Esophagus muscularis mucosa (tissue), 4 donors: Measurements from ENCODE around the gene COMMD7. TPM values are rescaled to one million over a fixed set of nuclear protein-coding genes. Genes with fewer than 3 reads are reported as not detected.

Experiments used
- DNase-seq: peaks from one replicate; pipeline ENCODE4 v3.0.0-alpha.2; 2017; ENCODE audit errors: extremely low spot score
- H3K27ac ChIP-seq, 4 donors: fragments of 200-600 bp; sonication (generic); replicated peaks in 1 of 4; 1 replicate in 3 of 4; 2 replicates in 1 of 4; pipeline ENCODE4 v1.5.1; 2016 to 2019; ENCODE audit warnings: mild to moderate bottlenecking in 1 of 4
- H3K27me3 ChIP-seq, 4 donors: fragments of 200-600 bp; sonication (generic); one replicate each; pipeline versions ENCODE4 v1.5.1 to v1.6.0; 2016 to 2019
- H3K36me3 ChIP-seq, 4 donors: fragments of 200-600 bp; sonication (generic); one replicate each; pipeline ENCODE4 v1.5.1; 2016 to 2019
- H3K4me1 ChIP-seq, 4 donors: fragments of 200-600 bp; sonication (generic); one replicate each; pipeline ENCODE4 v1.5.1; 2016 to 2019
- H3K4me3 ChIP-seq, 4 donors: fragments of 200-600 bp; sonication (generic); 1 replicate in 2 of 4; 2 replicates in 2 of 4; pipeline ENCODE4 v1.5.1; 2016 to 2019; ENCODE audit warnings: mild to moderate bottlenecking in 4 of 4, moderate library complexity in 1 of 4
- H3K9me3 ChIP-seq, 4 donors: fragments of 200-600 bp; sonication (generic); 1 replicate in 3 of 4; 2 replicates in 1 of 4; pipeline ENCODE4 v1.5.1; 2016 to 2019
- EP300 ChIP-seq: sonication (generic); formaldehyde crosslinking; IDR thresholded peaks from one replicate; pipeline ENCODE4 v1.6.1; 2017; ENCODE audit warnings: antibody characterized with exemption
- POLR2A ChIP-seq: fragments of 450-650 bp; IDR thresholded peaks from one replicate; pipeline ENCODE4 v1.6.1; 2017; ENCODE audit warnings: antibody characterized with exemption, moderate library complexity, mild to moderate bottlenecking, low read depth
- POLR2AphosphoS5 ChIP-seq, 2 donors: sonication (generic); formaldehyde crosslinking; IDR thresholded peaks; one replicate each; pipeline ENCODE4 v1.6.1; 2017; ENCODE audit warnings: antibody characterized with exemption in 2 of 2
- WGBS: methylation state at CpG from one replicate; pipeline ENCODE4 v1.1.5; 2018; 5-methylcytosine and 5-hydroxymethylcytosine counted together
- intact Hi-C: fragments of 100-400 bp; cut with DNase I; formaldehyde crosslinking; loops from one replicate; pipeline ENCODE4 v1.15.1; 2023
- total RNA-seq, 4 donors: library from RNA; depleted of rRNA; stranded (reverse); fragments of >200 nt; gene quantifications; one replicate each; pipeline versions ENCODE4 v1.1.0 to v1.2.1, GENCODE V29; 2016
- TF ChIP-seq, protein P1 (sequence below), 3 experiments: fragments of 200-600 bp in 2 of 3; fragments of 450-650 bp in 1 of 3; sonication (generic) in 2 of 3; IDR thresholded peaks; one replicate each; pipeline ENCODE4 v1.5.1; 2017 to 2019; ENCODE audit warnings: antibody characterized with exemption in 3 of 3, mild to moderate bottlenecking in 2 of 3, moderate library complexity in 1 of 3

COMMD7 gene
- total RNA-seq, 4 donors from 2014 or later = 24.5 to 35.2 (median 30.9) TPM

DNA sequence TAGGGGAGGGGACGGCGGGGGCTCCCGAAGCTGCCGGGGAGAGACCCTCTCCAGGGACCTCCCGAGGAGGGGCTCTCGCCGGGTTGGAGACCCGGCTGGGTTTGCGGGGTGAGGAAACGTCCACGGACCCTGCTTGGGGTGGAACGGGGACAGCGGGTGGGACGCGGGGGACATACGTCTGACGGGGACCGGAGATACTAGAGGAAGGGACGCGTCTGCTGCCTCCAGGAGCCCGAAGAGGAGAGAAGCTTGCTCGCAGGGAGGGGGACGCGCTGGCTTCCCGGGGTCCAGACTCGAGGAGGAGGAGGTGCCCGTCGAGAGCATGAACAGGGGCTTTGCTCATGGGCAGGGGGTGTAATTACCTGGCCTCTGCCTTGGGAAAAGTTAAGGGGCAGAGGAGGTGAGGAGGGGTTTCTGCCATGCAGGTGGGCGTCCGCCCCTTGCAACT, 19.5 kb upstream of the COMMD7 start:
- intact Hi-C loops = no loop called here
- WGBS = 0% methylated on average over 18 of the region's 30 CpGs
- DNase-seq = no peak
- Histone ChIP-seq H3K36me3 (no peaks in the 10 kb centered on the region), H3K27me3 (no peaks in the 10 kb centered on the region), H3K27ac (peak overlapping the region in 2 of 4 donors; percentile 37 to 45), H3K4me3 (peak overlapping the region; percentile 66 to 86 (median 78)), H3K4me1 (peaks cover 14 to 24% (median 22%) of the 10 kb centered on the region in 4 donors), H3K9me3 (no peaks in the 10 kb centered on the region)
- TF ChIP-seq, protein P1, sequence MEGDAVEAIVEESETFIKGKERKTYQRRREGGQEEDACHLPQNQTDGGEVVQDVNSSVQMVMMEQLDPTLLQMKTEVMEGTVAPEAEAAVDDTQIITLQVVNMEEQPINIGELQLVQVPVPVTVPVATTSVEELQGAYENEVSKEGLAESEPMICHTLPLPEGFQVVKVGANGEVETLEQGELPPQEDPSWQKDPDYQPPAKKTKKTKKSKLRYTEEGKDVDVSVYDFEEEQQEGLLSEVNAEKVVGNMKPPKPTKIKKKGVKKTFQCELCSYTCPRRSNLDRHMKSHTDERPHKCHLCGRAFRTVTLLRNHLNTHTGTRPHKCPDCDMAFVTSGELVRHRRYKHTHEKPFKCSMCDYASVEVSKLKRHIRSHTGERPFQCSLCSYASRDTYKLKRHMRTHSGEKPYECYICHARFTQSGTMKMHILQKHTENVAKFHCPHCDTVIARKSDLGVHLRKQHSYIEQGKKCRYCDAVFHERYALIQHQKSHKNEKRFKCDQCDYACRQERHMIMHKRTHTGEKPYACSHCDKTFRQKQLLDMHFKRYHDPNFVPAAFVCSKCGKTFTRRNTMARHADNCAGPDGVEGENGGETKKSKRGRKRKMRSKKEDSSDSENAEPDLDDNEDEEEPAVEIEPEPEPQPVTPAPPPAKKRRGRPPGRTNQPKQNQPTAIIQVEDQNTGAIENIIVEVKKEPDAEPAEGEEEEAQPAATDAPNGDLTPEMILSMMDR (IDR thresholded peaks at IDR 0.05) = no peak
- TF ChIP-seq POLR2AphosphoS5 (IDR thresholded peaks at IDR 0.05) (no peak), EP300 (no peak), POLR2A (no peak)

DNA sequence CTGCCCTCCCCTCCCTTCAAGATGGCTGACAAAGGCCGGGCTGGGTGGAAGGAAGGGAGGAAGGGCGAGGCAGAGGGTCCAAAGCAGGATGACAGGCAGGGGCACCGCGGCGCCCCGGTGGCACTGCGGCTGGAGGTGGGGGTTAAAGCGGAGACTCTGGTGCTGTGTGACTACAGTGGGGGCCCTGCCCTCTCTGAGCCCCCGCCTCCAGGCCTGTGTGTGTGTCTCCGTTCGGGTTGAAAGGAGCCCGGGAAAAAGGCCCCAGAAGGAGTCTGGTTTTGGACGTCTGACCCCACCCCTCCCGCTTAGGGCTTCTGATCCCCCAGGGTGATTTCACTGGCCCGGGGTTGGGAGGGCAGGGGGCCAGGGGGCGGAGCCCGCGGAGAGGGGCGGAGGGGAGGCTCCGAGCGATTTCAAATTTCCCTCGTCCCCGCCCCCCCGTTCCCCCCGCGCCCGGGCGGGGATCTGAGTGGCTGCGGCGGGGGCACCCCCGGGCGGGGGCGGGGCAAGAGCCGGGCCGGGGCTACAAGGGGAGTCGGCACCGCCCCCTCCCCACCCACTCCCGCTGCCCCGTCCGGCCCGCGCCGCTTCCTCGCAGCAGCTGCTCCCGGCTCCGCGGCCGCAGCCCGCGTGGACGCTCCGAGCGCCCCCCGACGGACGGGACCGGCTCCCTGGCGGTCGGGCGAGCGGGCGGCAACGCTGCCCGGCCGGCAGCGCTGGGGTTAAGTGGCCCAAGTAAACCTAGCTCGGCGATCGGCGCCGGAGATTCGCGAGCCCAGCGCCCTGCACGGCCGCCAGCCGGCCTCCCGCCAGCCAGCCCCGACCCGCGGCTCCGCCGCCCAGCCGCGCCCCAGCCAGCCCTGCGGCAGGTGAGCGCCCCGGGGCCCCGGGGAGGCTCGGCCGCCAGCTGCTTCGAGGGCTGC, 18.8 kb upstream of the COMMD7 start, which contains the start of gene DNMT3B:
DNMT3B (plus strand) TSS at position 555 of the 923 bp plus-strand sequence. CDS start 17,939 bp downstream, outside the sequence.
- Histone ChIP-seq H3K27ac (peak within 1 kb of the TSS in 2 of 4 donors; percentile 37 to 45), H3K27me3 (no peaks in the 10 kb centered on the region), H3K36me3 (no peaks in the 10 kb centered on the region), H3K4me3 (peak within 1 kb of the TSS; percentile 66 to 86 (median 78)), H3K4me1 (peaks cover 14 to 24% (median 22%) of the 10 kb centered on the region in 4 donors), H3K9me3 (no peaks in the 10 kb centered on the region)
- intact Hi-C loops = no loop called here
- DNase-seq = no peak
- TF ChIP-seq EP300 = no peak
- TF ChIP-seq, protein P1 (IDR thresholded peaks at IDR 0.05) = peak in 1 of 3 experiments; percentile 27
- no CpG with 5 or more reads among the region's 92 CpGs for WGBS

DNA sequence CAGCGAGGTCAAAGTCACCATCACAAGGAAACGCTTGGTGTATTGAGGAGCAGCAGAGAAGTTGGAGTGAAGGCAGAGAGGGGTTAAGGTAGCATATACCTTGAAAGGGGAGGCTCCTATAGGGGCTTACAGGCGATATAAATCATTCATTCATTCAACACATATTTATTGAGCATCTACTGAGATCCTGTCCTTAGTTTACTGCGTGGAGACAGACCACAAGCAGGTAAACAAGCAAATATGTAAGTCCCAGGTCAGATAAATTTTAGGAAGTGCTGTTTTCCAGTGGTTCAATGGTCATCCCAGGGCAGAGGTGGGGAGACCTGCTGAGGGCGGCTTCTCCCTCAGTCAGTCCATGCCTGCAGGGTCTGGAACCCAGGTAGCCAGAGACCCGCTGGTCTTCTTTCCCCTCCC, 18.2 kb upstream of the COMMD7 start:
- Histone ChIP-seq H3K36me3 (no peaks in the 10 kb centered on the region), H3K9me3 (no peaks in the 10 kb centered on the region), H3K27ac (peak overlapping the region in 1 of 4 donors; percentile 37), H3K27me3 (no peaks in the 10 kb centered on the region), H3K4me1 (peaks cover 14 to 24% (median 22%) of the 10 kb centered on the region in 4 donors), H3K4me3 (peak overlapping the region; percentile 66 to 86 (median 78))
- no peak for TF ChIP-seq POLR2A
- TF ChIP-seq, protein P1 (IDR thresholded peaks at IDR 0.05) = no peak
- TF ChIP-seq POLR2AphosphoS5 (IDR thresholded peaks at IDR 0.05) = no peak
- no peak for TF ChIP-seq EP300
- 45% methylated on average over 4 of the region's 6 CpGs for WGBS
- intact Hi-C loops = no loop called here
- no peak for DNase-seq

DNA sequence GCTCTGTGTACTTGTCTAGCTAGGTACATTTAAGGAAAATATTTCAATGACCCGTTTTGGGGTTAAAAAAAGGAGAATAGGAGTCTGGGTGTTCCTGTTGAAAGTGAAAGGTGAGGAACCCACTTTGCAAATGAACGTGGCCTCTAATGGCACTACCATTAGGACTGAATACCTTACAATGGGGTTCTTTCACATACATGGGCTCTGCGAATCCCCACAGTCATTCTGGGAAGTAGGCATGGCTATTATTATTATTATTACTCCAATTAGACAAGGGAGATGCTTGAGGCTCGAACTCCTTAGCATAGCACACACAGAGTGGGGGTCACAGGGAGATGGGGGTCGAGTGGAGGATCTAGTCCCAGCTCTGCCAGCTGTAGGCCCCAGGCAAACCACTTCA, 12.9 kb upstream of the COMMD7 start:
- 43% methylated on average over 5 of the region's 5 CpGs for WGBS
- intact Hi-C loops = no loop called here
- Histone ChIP-seq H3K9me3 (no peaks in the 10 kb centered on the region), H3K27ac (no peak overlapping the region), H3K4me1 (peaks cover 0 to under 1% (median 0%) of the 10 kb centered on the region in 4 donors), H3K4me3 (no peak overlapping the region), H3K27me3 (no peaks in the 10 kb centered on the region), H3K36me3 (no peaks in the 10 kb centered on the region)
- DNase-seq = no peak
- TF ChIP-seq, protein P1 (IDR thresholded peaks at IDR 0.05) = no peak
